Measurements from ENCODE around the gene ZNHIT3.

DNA sequence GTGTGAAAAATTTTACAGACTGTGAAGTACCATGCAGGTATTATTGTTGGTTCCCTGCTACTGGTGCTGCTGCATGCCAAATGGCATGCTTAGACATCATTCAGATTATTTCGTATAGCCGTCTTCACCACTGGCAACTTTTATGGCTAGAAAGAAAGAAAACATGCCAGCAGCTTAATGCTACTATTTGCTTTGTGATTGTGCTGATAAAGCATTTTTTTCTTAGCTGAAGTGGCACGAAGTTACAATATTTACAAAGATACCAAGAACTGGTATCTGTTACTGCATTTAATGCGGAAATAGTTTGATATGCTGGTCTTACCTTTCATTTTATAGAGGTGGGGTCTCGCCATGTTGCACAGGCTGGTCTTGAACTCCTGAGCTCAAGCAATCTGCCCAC lies 8.2 kb downstream of the ZNHIT3 start:
- TF ChIP-seq, protein P1, sequence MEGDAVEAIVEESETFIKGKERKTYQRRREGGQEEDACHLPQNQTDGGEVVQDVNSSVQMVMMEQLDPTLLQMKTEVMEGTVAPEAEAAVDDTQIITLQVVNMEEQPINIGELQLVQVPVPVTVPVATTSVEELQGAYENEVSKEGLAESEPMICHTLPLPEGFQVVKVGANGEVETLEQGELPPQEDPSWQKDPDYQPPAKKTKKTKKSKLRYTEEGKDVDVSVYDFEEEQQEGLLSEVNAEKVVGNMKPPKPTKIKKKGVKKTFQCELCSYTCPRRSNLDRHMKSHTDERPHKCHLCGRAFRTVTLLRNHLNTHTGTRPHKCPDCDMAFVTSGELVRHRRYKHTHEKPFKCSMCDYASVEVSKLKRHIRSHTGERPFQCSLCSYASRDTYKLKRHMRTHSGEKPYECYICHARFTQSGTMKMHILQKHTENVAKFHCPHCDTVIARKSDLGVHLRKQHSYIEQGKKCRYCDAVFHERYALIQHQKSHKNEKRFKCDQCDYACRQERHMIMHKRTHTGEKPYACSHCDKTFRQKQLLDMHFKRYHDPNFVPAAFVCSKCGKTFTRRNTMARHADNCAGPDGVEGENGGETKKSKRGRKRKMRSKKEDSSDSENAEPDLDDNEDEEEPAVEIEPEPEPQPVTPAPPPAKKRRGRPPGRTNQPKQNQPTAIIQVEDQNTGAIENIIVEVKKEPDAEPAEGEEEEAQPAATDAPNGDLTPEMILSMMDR (IDR thresholded peaks at IDR 0.05; ENCODE audit: low read length) = no peak
- no peak for TF ChIP-seq EZH2 (IDR thresholded peaks at IDR 0.05; ENCODE audit: borderline replicate concordance, low read length)
